WTC11 (cell line): ENCODE results near the gene RTF2. TPM values are rescaled to one million over a fixed set of nuclear protein-coding genes. Genes with fewer than 3 reads are reported as not detected.

ENCODE experiments used
- ATAC-seq: fragments of 200-7000 bp; cut with Tn5 transposase; 2 replicates; pipeline ENCODE4 v1.10.0; 2021; ENCODE audit warnings: mild to moderate bottlenecking, moderate library complexity
- CTCF ChIA-PET: fragments of 300-600 bp; sonication (Branson Sonifier 250); formaldehyde crosslinking; loops from one replicate; lab custom pipeline; 2021; ENCODE audit warnings: antibody characterized with exemption; lab: Charles Lee
- POLR2A ChIA-PET: fragments of 350-600 bp; sonication (Branson Sonifier 250); formaldehyde crosslinking; loops from one replicate; lab custom pipeline; 2021; ENCODE audit warnings: antibody characterized with exemption; lab: Charles Lee
- DNase-seq: peaks from one replicate; pipeline ENCODE4 v3.0.0; 2021; ENCODE audit warnings: low spot score
- H3K27ac Mint-ChIP-seq: 2 replicates; pipeline ENCODE4 v1.8.0; 2021; ENCODE audit warnings: mixed read lengths
- H3K27me3 Mint-ChIP-seq: 2 replicates; pipeline ENCODE4 v1.8.0; 2021; ENCODE audit warnings: low read depth, mild to moderate bottlenecking, moderate library complexity, mixed read lengths
- H3K36me3 Mint-ChIP-seq: 2 replicates; pipeline ENCODE4 v1.8.0; 2021; ENCODE audit warnings: mixed read lengths
- H3K4me1 Mint-ChIP-seq: 2 replicates; pipeline ENCODE4 v1.8.0; 2022; ENCODE audit warnings: mixed read lengths
- H3K4me3 Mint-ChIP-seq: 2 replicates; pipeline ENCODE4 v1.8.0; 2021; ENCODE audit warnings: mild to moderate bottlenecking, moderate library complexity, mixed read lengths
- H3K9me3 Mint-ChIP-seq: 2 replicates; pipeline ENCODE4 v1.8.0; 2021; ENCODE audit warnings: mixed read lengths
- EMX1 ChIP-seq: fragments of 250-450 bp; sonication (Bioruptor Pico); IDR thresholded peaks from 2 replicates; pipeline ENCODE4 v1.8.0; 2021; ENCODE audit warnings: mild to moderate bottlenecking
- ETV6 ChIP-seq: sonication (generic); formaldehyde crosslinking; IDR thresholded peaks from 2 replicates; pipeline ENCODE4 v1.8.1; 2022; ENCODE audit warnings: mild to moderate bottlenecking, missing genetic modification reagents
- FOXJ3 ChIP-seq: sonication (generic); formaldehyde crosslinking; IDR thresholded peaks from 2 replicates; pipeline ENCODE4 v1.9.0; 2021; ENCODE audit warnings: missing genetic modification reagents, mild to moderate bottlenecking, borderline replicate concordance
- FOXP1 ChIP-seq: sonication (generic); formaldehyde crosslinking; IDR thresholded peaks from 2 replicates; pipeline ENCODE4 v1.8.0; 2022; ENCODE audit warnings: missing genetic modification reagents, mild to moderate bottlenecking, moderate library complexity, borderline replicate concordance
- GABPB1 ChIP-seq: sonication (generic); formaldehyde crosslinking; IDR thresholded peaks from 2 replicates; pipeline ENCODE4 v1.8.1; 2023; ENCODE audit warnings: mild to moderate bottlenecking, missing genetic modification reagents
- GTF2I ChIP-seq: fragments of 250-450 bp; sonication (Bioruptor Pico); conservative IDR thresholded peaks from 2 replicates; pipeline ENCODE4 v1.4.0; 2021; ENCODE audit warnings: mild to moderate bottlenecking
- HMGA2 ChIP-seq: fragments of 250-450 bp; sonication (Bioruptor Pico); IDR thresholded peaks from 2 replicates; pipeline ENCODE4 v1.4.0; 2021; ENCODE audit warnings: mild to moderate bottlenecking, moderate library complexity
- JAZF1 ChIP-seq: fragments of 250-450 bp; sonication (Bioruptor Pico); IDR thresholded peaks from 2 replicates; pipeline ENCODE4 v1.9.0; 2021; ENCODE audit warnings: moderate library complexity, mild to moderate bottlenecking, inconsistent platforms
- JUN ChIP-seq: sonication (generic); formaldehyde crosslinking; IDR thresholded peaks from 2 replicates; pipeline ENCODE4 v1.8.0; 2023; ENCODE audit warnings: mild to moderate bottlenecking, missing genetic modification reagents
- NFYB ChIP-seq: sonication (generic); formaldehyde crosslinking; conservative IDR thresholded peaks from 2 replicates; pipeline ENCODE4 v1.8.0; 2022; ENCODE audit warnings: low read depth, missing genetic modification reagents
- NR1H2 ChIP-seq: sonication (generic); formaldehyde crosslinking; IDR thresholded peaks from 2 replicates; pipeline ENCODE4 v1.9.0; 2021; ENCODE audit warnings: mild to moderate bottlenecking, moderate library complexity, missing genetic modification reagents
- NR3C1 ChIP-seq: sonication (generic); formaldehyde crosslinking; conservative IDR thresholded peaks from 2 replicates; pipeline ENCODE4 v1.8.1; 2023; ENCODE audit warnings: low read depth, mild to moderate bottlenecking, missing genetic modification reagents
- OVOL2 ChIP-seq: fragments of 250-450 bp; sonication (Bioruptor Pico); IDR thresholded peaks from 2 replicates; pipeline ENCODE4 v1.9.0; 2021; ENCODE audit warnings: mild to moderate bottlenecking, borderline replicate concordance
- TEAD1 ChIP-seq: sonication (generic); formaldehyde crosslinking; IDR thresholded peaks from 2 replicates; pipeline ENCODE4 v1.8.0; 2022; ENCODE audit warnings: mild to moderate bottlenecking, missing genetic modification reagents
- TEAD4 ChIP-seq: sonication (generic); formaldehyde crosslinking; IDR thresholded peaks from 2 replicates; pipeline ENCODE4 v1.8.0; 2022; ENCODE audit warnings: mild to moderate bottlenecking, missing genetic modification reagents
- ZBTB21 ChIP-seq: sonication (generic); formaldehyde crosslinking; IDR thresholded peaks from 2 replicates; pipeline ENCODE4 v1.8.1; 2023; ENCODE audit warnings: mild to moderate bottlenecking, missing genetic modification reagents, borderline replicate concordance
- ZNF219 ChIP-seq: sonication (generic); formaldehyde crosslinking; IDR thresholded peaks from 2 replicates; pipeline ENCODE4 v1.8.0; 2023; ENCODE audit warnings: missing genetic modification reagents, mild to moderate bottlenecking, borderline replicate concordance
- ZNF317 ChIP-seq: sonication (generic); formaldehyde crosslinking; IDR thresholded peaks from 2 replicates; pipeline ENCODE4 v1.8.1; 2023; ENCODE audit warnings: low read depth, mild to moderate bottlenecking, moderate library complexity, missing genetic modification reagents, borderline replicate concordance
- ZNF416 ChIP-seq: fragments of 250-450 bp; sonication (Bioruptor Pico); IDR thresholded peaks from 2 replicates; pipeline ENCODE4 v1.9.0; 2021; ENCODE audit warnings: mild to moderate bottlenecking, inconsistent platforms
- ZNF423 ChIP-seq: fragments of 250-450 bp; sonication (Bioruptor Pico); IDR thresholded peaks from 2 replicates; pipeline ENCODE4 v2.1.2; 2022; ENCODE audit warnings: mild to moderate bottlenecking, moderate library complexity
- ZNF671 ChIP-seq: fragments of 250-450 bp; sonication (Bioruptor Pico); IDR thresholded peaks from 2 replicates; pipeline ENCODE4 v1.8.0; 2021; ENCODE audit warnings: mild to moderate bottlenecking
- total RNA-seq: library from RNA; stranded (reverse); gene quantifications from 3 replicates; pipeline ENCODE4 v1.2.3, GENCODE V29; 2021
- TF ChIP-seq, protein P1 (sequence below): fragments of 250-450 bp; sonication (Bioruptor Pico); IDR thresholded peaks from 2 replicates; pipeline ENCODE4 v2.1.2; 2022; ENCODE audit warnings: mild to moderate bottlenecking, moderate library complexity
- TF ChIP-seq, protein P2 (sequence below): sonication (generic); formaldehyde crosslinking; IDR thresholded peaks from 2 replicates; pipeline ENCODE4 v1.8.1; 2022; ENCODE audit warnings: mild to moderate bottlenecking, missing genetic modification reagents, moderate library complexity, borderline replicate concordance
- TF ChIP-seq, protein P3 (sequence below): sonication (generic); formaldehyde crosslinking; conservative IDR thresholded peaks from 2 replicates; pipeline ENCODE4 v1.8.1; 2022; ENCODE audit warnings: mild to moderate bottlenecking, missing genetic modification reagents
- TF ChIP-seq, protein P4 (sequence below): sonication (generic); formaldehyde crosslinking; IDR thresholded peaks from 2 replicates; pipeline ENCODE4 v1.8.0; 2022; ENCODE audit warnings: mild to moderate bottlenecking, missing genetic modification reagents
- TF ChIP-seq, protein P5 (sequence below): fragments of 250-450 bp; sonication (Bioruptor Pico); IDR thresholded peaks from 2 replicates; pipeline ENCODE4 v1.9.0; 2021; ENCODE audit warnings: moderate library complexity, mild to moderate bottlenecking, inconsistent platforms, borderline replicate concordance
- TF ChIP-seq, protein P6 (sequence below): sonication (generic); formaldehyde crosslinking; IDR thresholded peaks from 2 replicates; pipeline ENCODE4 v1.8.1; 2023; ENCODE audit warnings: mild to moderate bottlenecking, missing genetic modification reagents, moderate library complexity
- TF ChIP-seq, protein P7 (sequence below): fragments of 250-450 bp; sonication (Bioruptor Pico); IDR thresholded peaks from 2 replicates; pipeline ENCODE4 v1.9.0; 2021; ENCODE audit warnings: mild to moderate bottlenecking
- TF ChIP-seq, protein P8 (sequence below): sonication (generic); formaldehyde crosslinking; IDR thresholded peaks from 2 replicates; pipeline ENCODE4 v1.8.0; 2022; ENCODE audit warnings: mild to moderate bottlenecking, missing genetic modification reagents

Gene RTF2
- total RNA-seq, 1 experiment from 2014 or later = 46.3 TPM

DNA sequence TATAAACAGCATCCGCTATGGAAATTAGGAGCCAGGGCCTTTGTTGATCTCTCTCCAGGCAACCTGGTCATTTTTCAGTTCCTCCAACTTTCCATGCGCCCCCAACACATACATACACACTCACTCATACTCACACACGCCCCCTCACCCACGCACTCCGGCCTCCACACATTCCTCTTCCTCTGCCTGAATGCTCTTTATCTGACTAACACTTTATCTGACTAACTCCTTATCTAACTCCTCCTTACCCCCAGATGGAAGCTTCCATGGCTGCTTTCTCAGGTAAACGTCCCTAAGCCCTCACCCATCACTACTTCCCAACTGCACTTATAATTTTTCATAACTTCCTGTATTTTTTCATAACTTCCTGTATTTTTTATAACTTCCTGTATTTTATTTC lies 38.9 kb upstream of the RTF2 start:
- no peaks in the 10 kb centered on the region for H3K36me3 Mint-ChIP-seq
- H3K27me3 Mint-ChIP-seq = peaks cover 36% of the 10 kb centered on the region
- H3K4me3 Mint-ChIP-seq = no peak overlapping the region
- no peaks in the 10 kb centered on the region for H3K9me3 Mint-ChIP-seq
- no peaks in the 10 kb centered on the region for H3K4me1 Mint-ChIP-seq
- POLR2A ChIA-PET = interaction anchor here (0.6 kb wide), 1 partner anchor 18 kb away, joined by 5 read pairs; no protein-coding TSS in a partner anchor
- TF ChIP-seq, protein P1, sequence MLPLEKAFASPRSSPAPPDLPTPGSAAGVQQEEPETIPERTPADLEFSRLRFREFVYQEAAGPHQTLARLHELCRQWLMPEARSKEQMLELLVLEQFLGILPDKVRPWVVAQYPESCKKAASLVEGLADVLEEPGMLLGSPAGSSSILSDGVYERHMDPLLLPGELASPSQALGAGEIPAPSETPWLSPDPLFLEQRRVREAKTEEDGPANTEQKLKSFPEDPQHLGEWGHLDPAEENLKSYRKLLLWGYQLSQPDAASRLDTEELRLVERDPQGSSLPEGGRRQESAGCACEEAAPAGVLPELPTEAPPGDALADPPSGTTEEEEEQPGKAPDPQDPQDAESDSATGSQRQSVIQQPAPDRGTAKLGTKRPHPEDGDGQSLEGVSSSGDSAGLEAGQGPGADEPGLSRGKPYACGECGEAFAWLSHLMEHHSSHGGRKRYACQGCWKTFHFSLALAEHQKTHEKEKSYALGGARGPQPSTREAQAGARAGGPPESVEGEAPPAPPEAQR (CRISPR knock-in tag) = no peak
- TF ChIP-seq, protein P2, sequence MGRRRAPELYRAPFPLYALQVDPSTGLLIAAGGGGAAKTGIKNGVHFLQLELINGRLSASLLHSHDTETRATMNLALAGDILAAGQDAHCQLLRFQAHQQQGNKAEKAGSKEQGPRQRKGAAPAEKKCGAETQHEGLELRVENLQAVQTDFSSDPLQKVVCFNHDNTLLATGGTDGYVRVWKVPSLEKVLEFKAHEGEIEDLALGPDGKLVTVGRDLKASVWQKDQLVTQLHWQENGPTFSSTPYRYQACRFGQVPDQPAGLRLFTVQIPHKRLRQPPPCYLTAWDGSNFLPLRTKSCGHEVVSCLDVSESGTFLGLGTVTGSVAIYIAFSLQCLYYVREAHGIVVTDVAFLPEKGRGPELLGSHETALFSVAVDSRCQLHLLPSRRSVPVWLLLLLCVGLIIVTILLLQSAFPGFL (CRISPR knock-in tag) = no peak
- TF ChIP-seq, protein P3, sequence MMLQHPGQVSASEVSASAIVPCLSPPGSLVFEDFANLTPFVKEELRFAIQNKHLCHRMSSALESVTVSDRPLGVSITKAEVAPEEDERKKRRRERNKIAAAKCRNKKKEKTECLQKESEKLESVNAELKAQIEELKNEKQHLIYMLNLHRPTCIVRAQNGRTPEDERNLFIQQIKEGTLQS = no peak
- TF ChIP-seq JAZF1 (CRISPR knock-in tag) (no peak), ZNF219 (no peak), ETV6 (CRISPR knock-in tag) (no peak), JUN (CRISPR knock-in tag) (no peak), ZNF671 (no peak), NR3C1 (no peak), HMGA2 (CRISPR knock-in tag) (no peak), ZNF416 (CRISPR knock-in tag) (no peak), TEAD1 (CRISPR knock-in tag) (no peak), GABPB1 (no peak), FOXJ3 (no peak), ZNF423 (CRISPR knock-in tag) (no peak), ZNF317 (CRISPR knock-in tag) (no peak), NR1H2 (CRISPR knock-in tag) (no peak), OVOL2 (CRISPR knock-in tag) (no peak)
- TF ChIP-seq, protein P4, sequence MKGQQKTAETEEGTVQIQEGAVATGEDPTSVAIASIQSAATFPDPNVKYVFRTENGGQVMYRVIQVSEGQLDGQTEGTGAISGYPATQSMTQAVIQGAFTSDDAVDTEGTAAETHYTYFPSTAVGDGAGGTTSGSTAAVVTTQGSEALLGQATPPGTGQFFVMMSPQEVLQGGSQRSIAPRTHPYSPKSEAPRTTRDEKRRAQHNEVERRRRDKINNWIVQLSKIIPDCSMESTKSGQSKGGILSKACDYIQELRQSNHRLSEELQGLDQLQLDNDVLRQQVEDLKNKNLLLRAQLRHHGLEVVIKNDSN (CRISPR knock-in tag) = no peak
- TF ChIP-seq, protein P5, sequence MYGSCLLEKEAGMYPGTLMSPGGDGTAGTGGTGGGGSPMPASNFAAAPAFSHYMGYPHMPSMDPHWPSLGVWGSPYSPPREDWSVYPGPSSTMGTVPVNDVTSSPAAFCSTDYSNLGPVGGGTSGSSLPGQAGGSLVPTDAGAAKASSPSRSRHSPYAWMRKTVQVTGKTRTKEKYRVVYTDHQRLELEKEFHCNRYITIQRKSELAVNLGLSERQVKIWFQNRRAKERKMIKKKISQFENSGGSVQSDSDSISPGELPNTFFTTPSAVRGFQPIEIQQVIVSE (CRISPR knock-in tag) = no peak
- H3K27ac Mint-ChIP-seq = no peak overlapping the region
- no peak for ATAC-seq
- CTCF ChIA-PET = no interaction called here
- no peak for DNase-seq

DNA sequence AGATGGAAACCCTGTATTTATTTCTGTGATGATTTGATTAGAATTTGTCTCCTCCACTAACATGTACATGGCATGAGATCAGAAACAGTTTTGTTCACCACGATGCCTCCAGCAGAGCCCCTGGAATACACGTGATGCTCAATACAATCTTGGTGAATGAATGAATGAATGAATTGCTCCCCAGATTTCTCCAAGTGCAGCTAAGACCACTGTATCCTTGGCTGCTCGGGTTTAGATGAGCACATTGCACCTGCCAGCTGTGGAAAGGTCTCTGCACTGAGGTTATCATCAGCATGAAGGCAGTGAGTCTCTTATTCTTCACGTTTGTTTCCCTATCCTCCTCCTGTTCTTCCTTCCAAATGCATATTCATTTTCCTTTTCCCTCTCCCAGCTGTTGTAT lies 38.5 kb upstream of the RTF2 start:
- Mint-ChIP-seq H3K27ac (no peak overlapping the region), H3K9me3 (no peaks in the 10 kb centered on the region)
- no peak for DNase-seq
- no peak for TF ChIP-seq FOXJ3
- TF ChIP-seq ZBTB21 = no peak
- no peak for TF ChIP-seq GTF2I (CRISPR knock-in tag)
- TF ChIP-seq FOXP1 = no peak
- TF ChIP-seq, protein P6, sequence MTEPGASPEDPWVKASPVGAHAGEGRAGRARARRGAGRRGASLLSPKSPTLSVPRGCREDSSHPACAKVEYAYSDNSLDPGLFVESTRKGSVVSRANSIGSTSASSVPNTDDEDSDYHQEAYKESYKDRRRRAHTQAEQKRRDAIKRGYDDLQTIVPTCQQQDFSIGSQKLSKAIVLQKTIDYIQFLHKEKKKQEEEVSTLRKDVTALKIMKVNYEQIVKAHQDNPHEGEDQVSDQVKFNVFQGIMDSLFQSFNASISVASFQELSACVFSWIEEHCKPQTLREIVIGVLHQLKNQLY = no peak
- TF ChIP-seq, protein P1 (CRISPR knock-in tag) = no peak
- TF ChIP-seq, protein P7, sequence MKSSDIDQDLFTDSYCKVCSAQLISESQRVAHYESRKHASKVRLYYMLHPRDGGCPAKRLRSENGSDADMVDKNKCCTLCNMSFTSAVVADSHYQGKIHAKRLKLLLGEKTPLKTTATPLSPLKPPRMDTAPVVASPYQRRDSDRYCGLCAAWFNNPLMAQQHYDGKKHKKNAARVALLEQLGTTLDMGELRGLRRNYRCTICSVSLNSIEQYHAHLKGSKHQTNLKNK = no peak
- no peak for TF ChIP-seq TEAD4 (CRISPR knock-in tag)
- TF ChIP-seq, protein P8, sequence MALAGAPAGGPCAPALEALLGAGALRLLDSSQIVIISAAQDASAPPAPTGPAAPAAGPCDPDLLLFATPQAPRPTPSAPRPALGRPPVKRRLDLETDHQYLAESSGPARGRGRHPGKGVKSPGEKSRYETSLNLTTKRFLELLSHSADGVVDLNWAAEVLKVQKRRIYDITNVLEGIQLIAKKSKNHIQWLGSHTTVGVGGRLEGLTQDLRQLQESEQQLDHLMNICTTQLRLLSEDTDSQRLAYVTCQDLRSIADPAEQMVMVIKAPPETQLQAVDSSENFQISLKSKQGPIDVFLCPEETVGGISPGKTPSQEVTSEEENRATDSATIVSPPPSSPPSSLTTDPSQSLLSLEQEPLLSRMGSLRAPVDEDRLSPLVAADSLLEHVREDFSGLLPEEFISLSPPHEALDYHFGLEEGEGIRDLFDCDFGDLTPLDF (CRISPR knock-in tag) = no peak
- no peak for TF ChIP-seq EMX1 (CRISPR knock-in tag)
- no peak for TF ChIP-seq NFYB (CRISPR knock-in tag)
- TF ChIP-seq ETV6 (CRISPR knock-in tag) = no peak

More for the DNA sequence above, 38.5 kb upstream of the RTF2 start:
- CTCF ChIA-PET = no interaction called here
- H3K36me3 Mint-ChIP-seq = no peaks in the 10 kb centered on the region
- peaks cover 32% of the 10 kb centered on the region for H3K27me3 Mint-ChIP-seq
- H3K4me3 Mint-ChIP-seq = no peak overlapping the region
- no peak for ATAC-seq
- H3K4me1 Mint-ChIP-seq = no peaks in the 10 kb centered on the region
- POLR2A ChIA-PET = no interaction called here
